Endometrium (tissue), 2 donors: ENCODE results near the gene MSX1.

Experiments used
- FAIRE-seq: peaks from 2 replicates; lab custom pipeline; 2012; peaks lifted over from hg19 to GRCh38; lab: Jason Lieb, UNC
- donor health status: control.
- donor health status: control.

Gene MSX1

DNA sequence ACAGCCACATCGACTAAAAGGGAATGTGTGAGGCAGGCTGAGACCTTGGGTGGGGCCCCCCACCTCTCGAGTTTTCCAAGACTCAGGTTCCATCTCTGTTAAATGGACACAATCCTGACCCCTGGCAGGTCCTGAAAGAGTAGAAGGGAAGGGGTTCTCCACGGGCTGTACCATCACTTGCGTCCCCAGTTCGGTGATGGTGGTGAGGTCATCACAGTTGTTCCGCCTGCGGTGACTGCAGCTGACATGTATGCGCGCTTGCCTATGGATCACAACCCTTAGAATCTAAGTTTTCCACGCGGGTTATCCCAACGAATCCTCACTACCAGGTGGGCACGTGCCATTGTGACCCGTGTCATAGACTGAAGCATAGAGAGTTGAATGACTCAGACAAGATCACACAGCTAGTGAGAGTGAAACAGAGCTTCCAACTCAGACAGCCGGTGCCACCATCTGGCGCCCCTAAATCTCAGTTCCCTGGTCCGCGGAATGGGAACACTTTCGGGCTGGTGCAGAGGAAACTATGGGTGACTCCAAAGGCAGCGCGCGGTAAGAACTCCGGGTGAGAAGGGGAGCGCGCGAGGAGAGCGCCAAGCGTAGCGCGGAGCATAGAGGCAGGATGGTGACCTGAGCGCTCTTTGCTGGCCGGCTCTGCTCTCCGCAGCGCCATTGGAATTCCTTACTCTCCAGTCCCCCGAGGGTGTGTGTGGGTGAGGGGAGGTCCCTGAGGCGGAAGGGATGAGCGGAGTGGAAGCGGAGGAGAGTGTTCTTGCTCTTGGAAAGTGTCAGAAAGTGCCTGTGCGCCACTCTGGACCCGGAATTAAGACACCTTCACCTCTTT is 10.5 kb downstream of the MSX1 start:
- FAIRE-seq, result no peak

DNA sequence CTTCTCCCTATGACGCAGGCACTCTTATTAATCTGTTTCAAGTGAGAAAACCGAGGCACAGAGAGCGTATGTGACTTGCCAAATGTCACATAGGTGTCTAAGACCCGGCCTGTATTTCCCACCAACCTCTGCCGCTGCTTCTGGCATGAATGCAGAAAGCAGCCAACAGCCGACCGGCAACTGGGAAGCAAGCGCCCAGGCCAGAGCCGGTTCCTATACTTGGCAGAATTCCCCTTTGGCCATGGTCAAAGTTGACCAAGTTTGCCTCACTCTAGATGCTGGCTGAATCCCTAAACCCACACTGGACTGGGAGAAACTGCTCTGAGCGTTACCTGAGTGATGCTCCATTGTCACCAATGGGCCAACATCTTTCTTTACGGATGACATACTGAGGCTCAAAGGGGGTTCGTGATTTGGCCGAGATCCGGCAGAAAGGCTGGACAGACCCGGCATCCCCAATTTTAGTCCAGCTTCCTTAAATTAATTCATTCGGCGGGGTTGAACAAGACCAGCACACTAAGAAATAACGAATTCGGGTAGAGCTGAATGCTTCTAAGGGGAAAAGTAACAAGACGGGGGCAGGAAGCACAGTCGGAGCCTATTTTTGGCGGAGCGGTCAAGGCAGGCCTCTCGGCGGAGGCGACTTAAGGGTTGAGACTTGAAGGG is 11.2 kb downstream of the MSX1 start:
- FAIRE-seq, result no peak

DNA sequence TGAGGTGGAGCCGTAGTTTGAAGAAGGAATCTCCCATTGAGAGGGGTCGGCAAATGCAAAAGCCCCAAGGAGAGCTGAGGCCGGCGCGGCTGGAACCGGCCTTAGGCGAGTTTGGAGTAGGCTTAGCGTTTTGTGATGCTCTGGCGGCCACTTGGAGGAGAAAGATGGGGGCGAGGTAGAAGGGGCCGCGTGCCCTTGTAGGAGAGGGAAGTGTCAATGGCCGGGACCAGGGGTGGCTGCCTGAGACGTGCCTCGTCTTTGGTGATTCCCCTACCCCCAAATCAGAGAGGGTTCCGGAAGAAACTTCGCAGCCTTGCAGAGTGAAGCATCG is 11.7 kb downstream of the MSX1 start:
- no peak for FAIRE-seq

DNA sequence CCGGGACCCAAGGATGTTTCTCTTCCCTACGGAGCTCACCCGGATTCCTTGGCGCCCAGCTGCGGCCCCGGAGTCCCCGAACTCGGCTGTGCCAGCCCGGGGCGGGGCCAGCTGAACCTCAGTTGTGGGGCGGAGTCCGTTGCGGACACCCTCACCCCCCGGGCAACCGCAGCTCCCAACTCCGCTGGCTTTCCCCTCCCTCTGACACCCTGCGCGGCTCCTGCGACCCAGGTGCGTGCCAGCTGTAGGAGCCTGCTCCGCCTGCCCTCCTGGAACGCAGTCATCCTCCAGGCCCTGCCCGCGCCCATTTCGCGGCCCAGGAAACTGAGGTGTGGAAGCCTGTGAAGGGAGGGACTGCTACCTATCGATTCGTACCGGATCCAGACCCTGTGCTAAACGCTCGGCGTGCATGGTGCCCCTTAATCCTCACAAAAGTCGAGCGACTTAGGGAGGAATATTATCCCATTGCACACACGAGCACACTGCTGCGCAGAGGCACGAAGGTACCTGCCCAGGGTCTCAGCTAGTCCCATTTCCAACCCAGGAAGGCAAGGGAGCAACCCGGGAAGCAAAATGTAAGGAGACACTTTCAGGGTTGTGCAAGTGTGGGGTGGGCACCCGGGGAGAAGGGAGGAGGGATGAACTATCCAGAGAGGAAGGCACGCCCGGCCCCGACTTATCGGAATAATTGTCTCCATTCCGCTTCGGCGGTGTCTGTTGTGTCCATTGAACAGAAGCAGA is 12.3 kb downstream of the MSX1 start:
- no peak for FAIRE-seq

DNA sequence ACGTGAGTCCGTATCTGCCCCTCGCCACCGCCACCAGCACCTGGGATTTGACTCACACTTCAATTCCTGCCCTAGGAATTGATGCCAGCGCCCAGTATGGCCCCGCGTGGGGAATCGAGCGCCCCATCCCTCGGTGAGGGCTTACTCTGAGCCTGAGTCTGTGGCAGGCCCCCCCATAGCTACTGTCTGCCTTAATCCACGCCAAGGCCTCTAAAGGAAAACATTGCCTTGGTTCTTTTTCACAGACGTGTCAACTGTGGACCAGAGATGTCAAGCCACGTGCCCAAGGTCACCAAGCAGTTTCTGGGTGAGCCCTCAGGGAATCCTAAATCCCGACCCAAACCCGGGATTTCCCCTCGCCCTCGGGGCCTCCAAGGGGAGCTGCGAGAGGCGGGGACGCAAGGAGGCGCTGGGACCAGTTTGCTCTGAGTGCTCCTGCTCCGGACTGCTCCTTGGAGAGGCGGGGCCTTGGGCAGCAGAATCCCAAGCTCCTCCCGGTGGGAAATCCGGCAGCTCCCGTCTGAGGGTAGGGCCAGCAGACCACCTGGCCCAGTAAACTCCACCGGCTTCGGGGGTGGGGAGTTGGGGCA is 12.9 kb downstream of the MSX1 start:
- no peak for FAIRE-seq

DNA sequence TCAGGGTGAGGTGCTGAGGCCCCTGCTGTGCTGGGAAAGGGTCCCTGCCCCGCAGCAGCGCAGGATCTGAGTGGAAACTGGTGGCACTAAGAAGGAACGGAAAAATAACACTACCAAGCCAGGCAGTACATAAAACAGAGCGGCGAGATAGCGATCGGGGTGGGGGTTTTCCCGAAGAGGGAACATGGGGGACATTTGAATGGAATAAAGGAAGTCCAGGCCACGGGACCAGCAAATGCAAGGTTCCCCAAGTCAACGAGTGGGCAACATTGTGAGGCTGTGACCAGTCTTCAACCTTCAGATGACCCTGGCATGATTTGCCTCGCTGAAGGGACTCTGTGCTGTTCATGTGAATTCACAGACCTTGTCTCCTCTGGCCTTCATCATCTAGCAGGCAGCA is 13.7 kb downstream of the MSX1 start:
- FAIRE-seq, result no peak

DNA sequence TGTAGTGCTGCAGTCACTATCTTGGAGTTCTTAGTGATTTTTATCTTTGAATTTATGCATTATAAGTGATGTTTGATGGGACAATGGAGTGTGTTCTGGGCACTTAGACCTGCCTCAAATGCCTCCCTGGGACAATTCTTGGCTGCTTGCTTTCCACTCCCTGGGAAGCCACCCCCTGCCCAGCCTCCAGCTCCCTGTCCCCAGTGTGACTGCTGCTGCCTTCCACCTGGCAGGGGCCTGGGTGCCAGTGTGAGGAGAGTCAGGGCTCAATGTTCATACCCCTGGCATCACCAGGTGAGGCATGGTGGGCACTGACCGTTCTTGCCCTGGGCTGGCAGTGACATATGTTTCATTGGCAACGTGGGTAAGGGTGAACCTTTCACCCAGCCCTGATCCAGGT is 14.8 kb downstream of the MSX1 start:
- FAIRE-seq, result no peak

DNA sequence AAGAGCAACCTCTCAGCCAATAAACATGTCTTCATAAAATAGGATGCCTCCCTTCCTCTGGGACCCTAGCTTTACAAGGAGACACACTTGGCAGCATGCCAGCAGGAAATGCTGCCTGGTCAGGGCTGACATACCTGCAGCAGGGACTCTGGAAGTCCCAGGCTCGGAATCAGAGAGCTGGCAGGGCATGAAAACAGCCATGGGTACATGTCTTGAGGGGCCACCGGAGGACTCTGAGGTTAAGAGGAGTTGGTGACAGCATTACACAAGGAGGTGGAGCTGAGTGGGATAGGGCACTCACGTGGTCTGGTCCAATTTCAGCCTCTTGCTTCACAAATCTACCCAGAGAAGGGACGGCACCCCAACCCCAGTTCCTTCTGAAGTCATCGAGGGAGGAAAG is 15.7 kb downstream of the MSX1 start:
- no peak for FAIRE-seq

DNA sequence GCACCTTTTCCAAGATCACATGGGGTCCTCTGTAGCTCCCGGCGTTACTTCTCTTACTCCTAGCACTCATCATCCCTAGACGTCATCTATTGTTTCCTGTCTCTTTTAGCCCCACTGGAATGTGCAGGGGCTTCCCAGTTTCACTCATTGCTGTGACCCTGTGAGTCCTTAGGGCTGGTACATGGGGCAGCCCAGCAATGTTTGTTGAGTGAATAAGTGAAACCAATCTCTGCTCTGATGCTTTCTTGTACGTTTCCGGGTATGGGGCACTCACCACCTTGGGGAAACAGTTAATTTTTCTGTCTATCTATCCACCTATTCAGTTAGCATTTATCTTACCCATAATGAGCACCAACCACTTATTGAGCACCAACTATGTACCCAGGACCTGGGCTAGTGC is 16.1 kb downstream of the MSX1 start:
- no peak for FAIRE-seq

DNA sequence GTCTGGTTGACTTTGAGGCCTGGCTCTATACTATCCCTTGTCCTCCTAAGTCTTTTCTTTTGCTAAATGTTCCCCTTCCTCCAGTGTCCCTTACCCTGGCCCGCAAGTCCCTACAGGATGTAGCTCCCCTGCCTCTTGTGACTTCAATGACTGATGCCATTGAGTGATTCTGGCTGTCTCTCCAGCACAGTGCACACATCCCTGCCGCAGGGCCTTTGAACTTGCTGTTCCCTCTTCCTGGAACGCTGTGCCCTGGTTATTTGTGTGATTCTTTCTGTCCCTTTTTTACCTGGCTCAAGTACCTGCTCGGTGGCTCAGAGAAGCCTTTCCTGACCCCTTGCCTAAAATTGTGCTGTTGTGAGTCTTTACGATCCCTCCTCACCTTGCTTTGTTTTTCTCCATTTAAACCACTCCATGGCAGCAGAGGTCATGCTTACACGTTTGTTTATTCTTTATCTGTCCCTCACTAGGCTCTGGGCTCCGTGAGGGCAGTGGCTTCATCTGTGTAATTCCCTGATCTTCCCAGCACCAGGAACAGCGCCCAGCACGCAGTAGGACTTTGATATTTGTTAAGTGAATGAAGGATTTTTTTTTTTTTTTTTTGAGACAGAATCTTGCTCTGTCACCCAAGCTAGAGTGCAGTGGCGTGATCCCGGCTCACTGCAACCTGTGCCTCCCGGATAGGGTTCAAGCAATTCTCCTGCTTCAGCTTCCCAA is 17.6 kb downstream of the MSX1 start:
- no peak for FAIRE-seq

DNA sequence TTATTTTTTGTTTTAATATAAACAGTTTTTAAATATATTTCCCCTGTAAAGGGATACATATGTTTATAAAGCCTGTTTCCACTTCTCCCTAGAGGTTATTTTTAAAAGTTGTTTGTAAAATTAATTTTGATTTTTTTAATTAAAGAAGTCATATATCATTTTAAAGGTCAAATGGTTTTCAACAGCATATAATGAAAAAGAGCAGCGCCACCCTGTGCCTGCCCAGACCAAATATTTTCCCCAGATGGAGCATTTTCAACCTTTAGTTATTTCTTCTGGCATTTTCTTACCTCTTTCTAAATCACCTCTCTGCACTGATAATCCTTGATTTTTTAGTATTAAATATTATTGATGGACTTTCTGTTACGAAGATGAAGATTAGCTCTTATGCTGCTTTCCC is 21.0 kb downstream of the MSX1 start:
- FAIRE-seq, result no peak

DNA sequence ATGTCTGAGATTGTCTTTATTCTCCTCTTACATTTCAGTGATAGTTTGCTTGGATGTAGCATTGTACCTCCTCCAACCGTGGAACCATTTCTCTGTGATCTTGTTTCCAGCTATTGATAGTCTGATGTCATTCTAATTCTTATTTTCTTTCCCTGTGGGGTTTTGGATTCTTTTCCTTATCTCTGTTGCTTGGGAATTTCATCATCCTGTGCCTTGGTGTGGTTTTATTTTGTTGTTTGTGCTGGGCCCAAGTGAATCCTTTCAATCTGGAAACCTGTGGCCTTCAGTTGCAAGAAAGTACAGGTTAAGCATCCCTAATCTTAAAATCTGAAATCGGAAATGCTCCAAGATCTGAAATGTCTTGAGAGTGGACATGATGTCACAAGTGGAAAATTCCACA is 22.0 kb downstream of the MSX1 start:
- no peak for FAIRE-seq

DNA sequence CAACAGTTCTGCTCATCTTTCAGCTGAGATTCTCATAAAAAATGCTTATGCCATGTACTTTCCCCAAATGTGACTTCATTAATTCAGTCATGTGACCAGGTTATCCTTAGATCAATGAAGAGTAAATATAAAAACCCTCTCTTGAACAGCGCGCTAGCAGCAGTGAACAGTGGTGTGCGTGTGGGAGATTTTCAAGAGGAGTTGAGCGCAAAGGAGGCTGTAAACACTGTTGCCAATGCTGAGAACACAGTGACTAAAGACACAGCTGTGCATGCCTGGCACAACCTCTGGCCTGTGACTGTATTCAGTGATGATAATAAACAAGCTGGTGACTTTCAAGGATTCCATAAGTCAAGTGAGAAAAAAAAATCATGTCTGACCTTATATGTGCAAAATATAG is 25.1 kb downstream of the MSX1 start:
- FAIRE-seq, result no peak

DNA sequence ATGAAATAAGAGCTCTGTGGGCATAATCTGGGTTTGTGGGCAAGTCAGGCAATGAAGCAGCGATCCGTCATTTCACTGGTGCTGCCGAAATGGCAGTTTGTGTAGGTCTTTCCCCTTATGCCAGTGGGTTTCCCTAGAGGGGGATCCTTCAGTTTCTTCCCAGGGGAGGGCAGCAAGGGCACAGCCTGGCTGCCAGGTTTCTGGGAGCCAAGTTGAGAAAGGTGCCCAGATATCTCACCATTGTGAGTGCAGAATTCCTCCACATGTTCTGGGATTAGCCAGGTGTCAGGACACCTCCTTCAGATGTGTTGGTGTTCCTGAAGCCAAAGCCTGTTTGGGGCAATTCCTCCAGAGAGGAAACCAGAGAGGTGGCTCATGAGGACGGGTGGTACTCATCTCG is 28.0 kb downstream of the MSX1 start:
- FAIRE-seq, result no peak

DNA sequence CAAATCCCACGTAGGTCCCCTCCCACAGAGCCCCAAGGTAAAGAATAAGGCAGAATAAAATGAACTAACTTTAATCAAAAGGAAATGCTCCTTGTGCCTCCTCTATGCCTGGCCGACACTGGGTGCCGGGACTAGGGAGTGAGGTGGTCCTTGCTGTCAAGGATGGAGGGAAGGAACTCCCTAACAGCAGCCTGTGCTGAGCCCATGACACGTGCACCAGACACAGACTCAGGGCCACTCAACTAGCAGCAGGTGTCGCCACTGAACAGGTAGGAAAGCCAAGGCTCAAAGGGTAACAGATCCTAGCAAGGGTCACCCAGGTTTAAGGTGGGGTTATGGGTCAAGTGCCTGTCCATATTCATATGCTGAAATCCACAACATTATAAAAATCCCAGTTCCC is 29.2 kb downstream of the MSX1 start:
- no peak for FAIRE-seq

DNA sequence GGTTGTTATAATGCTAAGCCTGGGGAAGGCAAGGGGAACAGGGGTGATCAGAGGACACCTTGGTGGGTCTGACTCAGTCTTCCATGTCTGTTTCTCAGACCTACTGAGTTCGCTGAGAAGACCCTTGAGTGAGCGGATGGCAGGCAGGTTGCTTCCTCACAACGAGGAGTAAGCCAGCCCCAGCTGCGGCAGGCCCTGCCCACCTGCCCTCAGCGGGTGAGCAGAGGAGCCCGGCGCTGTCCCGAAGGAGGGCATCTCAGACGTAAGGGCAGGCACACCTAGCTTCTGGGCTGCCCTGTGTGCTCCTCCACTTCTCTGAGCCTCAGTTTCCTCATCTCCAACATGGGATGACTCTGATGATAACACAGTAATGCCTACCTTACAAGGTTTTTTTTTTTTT is 30.3 kb downstream of the MSX1 start:
- FAIRE-seq, result no peak

DNA sequence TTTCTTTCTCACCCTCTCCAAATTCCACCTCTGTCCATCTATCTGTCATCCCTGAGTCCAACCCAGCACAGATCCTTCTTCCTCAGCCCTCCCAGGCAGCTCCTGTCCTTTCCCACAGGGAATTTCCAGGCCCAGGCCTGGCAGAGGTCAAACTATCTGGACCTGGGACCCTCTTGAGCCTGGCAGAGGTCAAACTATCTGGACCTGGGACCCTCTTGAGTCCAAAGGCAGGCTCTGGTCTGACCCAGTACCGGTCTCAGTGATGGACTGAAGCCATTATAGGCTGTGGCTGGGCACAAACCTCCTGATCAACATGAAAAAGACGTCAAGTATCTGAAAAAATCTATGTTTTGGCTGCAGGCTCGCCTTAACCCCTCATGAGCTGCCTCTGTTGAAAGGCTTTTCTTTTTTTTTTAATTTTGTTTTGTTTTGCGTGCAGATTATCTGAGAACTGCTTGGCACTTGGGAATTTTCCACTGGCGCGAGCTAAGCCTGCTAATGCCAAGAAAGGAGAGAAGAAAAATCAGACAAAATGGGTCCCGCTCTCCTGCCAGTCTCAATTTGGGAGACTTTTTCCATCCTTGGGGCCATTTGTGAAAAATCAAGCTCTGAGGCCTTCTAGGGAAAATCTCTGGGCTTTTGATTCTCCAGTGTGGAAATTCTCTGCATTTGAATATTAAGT is 31.2 kb downstream of the MSX1 start:
- FAIRE-seq, result no peak

DNA sequence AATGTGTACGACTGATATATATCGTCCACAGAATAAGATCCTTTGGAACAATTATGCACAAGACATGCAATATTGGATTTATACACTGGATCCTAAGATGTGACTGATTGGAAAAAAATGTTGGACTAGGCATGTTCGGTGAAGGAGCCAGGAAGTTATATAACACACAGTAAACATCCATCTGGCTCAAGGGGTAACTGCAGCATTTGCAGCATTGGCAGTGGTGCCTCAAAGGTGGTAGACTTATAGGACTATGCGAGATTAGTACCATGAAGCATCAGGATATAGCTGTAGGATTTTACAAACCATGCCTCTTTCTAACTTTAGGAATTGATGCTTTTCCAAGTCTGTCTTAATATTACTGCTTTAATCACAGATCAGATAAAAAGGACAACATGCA is 34.3 kb downstream of the MSX1 start:
- no peak for FAIRE-seq

DNA sequence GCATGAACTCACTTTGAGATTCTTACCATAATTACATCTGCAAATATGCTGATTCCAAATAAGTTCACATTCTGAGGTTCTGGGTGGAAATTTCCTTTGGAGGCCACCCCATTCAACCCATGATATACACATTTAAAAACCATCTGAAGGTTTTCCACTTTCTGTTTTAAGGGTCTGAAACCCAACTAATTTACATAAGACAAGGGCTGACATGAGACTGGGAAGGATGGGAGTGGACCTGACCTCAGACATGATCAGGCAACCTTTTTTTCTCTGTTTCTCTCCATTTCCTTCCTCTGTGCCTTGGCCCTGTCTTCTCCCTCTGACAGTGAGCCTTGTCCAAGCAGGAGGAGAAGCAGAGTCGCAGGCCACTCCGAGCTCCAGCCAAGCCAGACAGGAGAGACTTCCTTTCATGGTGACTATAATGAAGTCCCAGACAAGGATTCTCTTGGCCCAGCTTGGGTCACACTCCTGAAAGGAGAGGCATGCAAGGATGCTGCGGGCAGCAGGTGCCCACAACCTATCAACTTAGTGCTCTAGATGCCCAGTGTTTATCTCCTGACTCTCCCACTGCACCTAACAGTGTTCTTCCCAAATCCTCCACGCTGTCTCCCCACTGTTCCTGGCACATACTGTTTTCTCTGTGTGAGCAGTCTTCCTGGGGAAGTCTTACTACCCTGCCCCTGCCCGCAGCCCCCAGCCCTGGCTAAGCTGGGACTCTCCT is 39.9 kb downstream of the MSX1 start:
- no peak for FAIRE-seq

DNA sequence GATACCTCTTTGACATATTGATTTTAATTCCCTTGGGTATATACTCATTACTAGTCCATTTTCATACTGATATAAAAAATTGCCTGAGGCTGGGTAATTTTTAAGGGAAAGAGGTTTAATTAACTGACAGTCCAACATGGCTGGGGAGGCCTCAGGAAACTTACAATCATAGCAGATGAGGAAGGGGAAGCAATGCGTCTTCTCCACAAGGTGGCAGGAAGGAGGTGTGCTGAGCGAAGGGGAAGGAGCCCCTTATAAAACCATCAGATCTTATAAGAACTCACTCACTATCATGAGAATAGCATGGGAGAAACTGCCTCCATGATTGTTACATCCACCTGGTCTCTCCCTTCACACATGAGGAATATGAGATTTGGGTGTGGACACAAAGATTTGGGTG is 42.4 kb downstream of the MSX1 start:
- no peak for FAIRE-seq

DNA sequence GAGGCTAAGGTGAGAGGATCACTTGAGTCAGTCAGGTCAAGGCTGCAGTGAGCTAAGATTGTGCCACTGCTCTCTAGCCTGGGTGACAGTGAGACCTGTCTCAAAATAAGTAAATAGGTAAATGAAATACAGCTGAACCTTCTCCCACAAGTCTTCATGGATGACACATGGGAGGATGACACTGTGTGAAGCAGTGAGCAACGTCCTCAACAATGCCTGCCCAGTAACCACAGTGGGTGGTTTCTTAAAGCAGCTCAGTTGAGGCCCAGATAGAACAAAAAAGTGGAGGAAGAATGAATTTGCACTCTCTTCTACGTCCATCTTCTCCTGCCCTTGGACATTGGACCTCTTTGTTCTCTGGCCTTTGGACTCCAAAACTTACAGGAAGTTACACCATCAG is 52.7 kb downstream of the MSX1 start:
- no peak for FAIRE-seq
